Lower leg skin (tissue), 3 donors: ENCODE measurements around the gene ADA.

Experiments used
- POLR2A ChIP-seq, 2 donors: fragments of 450-650 bp; IDR thresholded peaks; one replicate each; pipeline ENCODE4 v1.6.1; 2016 to 2017; ENCODE audit warnings: antibody characterized with exemption in 2 of 2, mild to moderate bottlenecking in 1 of 2, moderate library complexity in 1 of 2
- TF ChIP-seq, protein P1 (sequence below), 3 donors: fragments of 450-650 bp; IDR thresholded peaks; one replicate each; pipeline ENCODE4 v1.5.1; 2016; ENCODE audit warnings: antibody characterized with exemption in 3 of 3, mild to moderate bottlenecking in 3 of 3, moderate library complexity in 2 of 3

- TF ChIP-seq, protein P1, sequence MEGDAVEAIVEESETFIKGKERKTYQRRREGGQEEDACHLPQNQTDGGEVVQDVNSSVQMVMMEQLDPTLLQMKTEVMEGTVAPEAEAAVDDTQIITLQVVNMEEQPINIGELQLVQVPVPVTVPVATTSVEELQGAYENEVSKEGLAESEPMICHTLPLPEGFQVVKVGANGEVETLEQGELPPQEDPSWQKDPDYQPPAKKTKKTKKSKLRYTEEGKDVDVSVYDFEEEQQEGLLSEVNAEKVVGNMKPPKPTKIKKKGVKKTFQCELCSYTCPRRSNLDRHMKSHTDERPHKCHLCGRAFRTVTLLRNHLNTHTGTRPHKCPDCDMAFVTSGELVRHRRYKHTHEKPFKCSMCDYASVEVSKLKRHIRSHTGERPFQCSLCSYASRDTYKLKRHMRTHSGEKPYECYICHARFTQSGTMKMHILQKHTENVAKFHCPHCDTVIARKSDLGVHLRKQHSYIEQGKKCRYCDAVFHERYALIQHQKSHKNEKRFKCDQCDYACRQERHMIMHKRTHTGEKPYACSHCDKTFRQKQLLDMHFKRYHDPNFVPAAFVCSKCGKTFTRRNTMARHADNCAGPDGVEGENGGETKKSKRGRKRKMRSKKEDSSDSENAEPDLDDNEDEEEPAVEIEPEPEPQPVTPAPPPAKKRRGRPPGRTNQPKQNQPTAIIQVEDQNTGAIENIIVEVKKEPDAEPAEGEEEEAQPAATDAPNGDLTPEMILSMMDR (IDR thresholded peaks at IDR 0.05) = no peak
- no peak for TF ChIP-seq POLR2A (IDR thresholded peaks at IDR 0.05)
These were observed 68.3 kb downstream of the ADA start for GRCh38 chr20:44583157-44583556.
